K562 (cell line): Measurements from ENCODE around the gene C1orf105. TPM values are rescaled to one million over a fixed set of nuclear protein-coding genes. Genes with fewer than 3 reads are reported as not detected.

Experiments used
- ATAC-seq: fragments of 200-7000 bp; cut with Tn5 transposase; 3 replicates; pipeline ENCODE4 v1.9.1; 2020; ENCODE audit warnings: moderate library complexity
- BruUV-seq: library from RNA; stranded (reverse); fragments of 400-500 nt; replicated peaks from 2 replicates; lab custom pipeline; 2021; lab: Mats Ljungman, UMichigan
- CTCF ChIA-PET: fragments of 300-600 bp; formaldehyde crosslinking; extraction: SDS; loops from one replicate; lab custom pipeline; 2021; ENCODE audit warnings: low intra/inter-chr PET ratio; lab: Yijun Ruan, JAX
- POLR2A ChIA-PET: fragments of 300-600, 350-650 bp; sonication (Branson Sonifier 250); formaldehyde crosslinking; extraction: SDS; loops from one replicate; lab custom pipeline; 2021; ENCODE audit warnings: antibody characterized with exemption, inconsistent platforms; lab: Yijun Ruan, JAX
- DNase-seq, 4 experiments: peaks; one replicate each; pipeline versions ENCODE4 v3.0.0 to v3.0.0-alpha.2; 2011 to 2018; ENCODE audit warnings: low spot score in 3 of 4, mixed read lengths in 3 of 4; ENCODE audit errors: extremely low read depth in 1 of 4
- FAIRE-seq: peaks from 2 replicates; lab custom pipeline; 2011; peaks lifted over from hg19 to GRCh38; lab: Jason Lieb, UNC
- H2AFZ ChIP-seq: 2 replicates; pipeline ENCODE4 v1.6.0; 2011; ENCODE audit warnings: low read depth, low read length, control low read depth, inconsistent platforms
- H3K27ac ChIP-seq: fragments of 200-600 bp; 3 replicates; pipeline ENCODE4 v1.8.0; 2011; ENCODE audit warnings: low read depth, mild to moderate bottlenecking, control low read depth, inconsistent platforms, low read length, moderate library complexity, mixed read lengths; ENCODE audit errors: extremely low read depth
- H3K27me3 ChIP-seq, 2 experiments: fragments of 300-600 bp in 1 of 2; 2 replicates in 1 of 2; 3 replicates in 1 of 2; pipeline versions ENCODE4 v1.6.0 to v1.8.0; 2011; ENCODE audit warnings: inconsistent platforms in 2 of 2, low read length in 2 of 2, mild to moderate bottlenecking in 1 of 2, mixed read lengths in 1 of 2, moderate library complexity in 1 of 2; ENCODE audit not compliant: control insufficient read depth in 2 of 2, insufficient read depth in 2 of 2
- H3K36me3 ChIP-seq: fragments of 300-600 bp; 3 replicates; pipeline ENCODE4 v1.8.0; 2011; ENCODE audit warnings: mild to moderate bottlenecking, low read length, inconsistent platforms; ENCODE audit not compliant: control insufficient read depth, insufficient read depth
- H3K4me1 ChIP-seq, 2 experiments: fragments of 200-600 bp in 1 of 2; replicated peaks in 1 of 2; 2 replicates in 1 of 2; 3 replicates in 1 of 2; pipeline versions ENCODE4 v1.5.1 to v1.8.0; 2011; ENCODE audit warnings: inconsistent platforms in 2 of 2, low read length in 2 of 2, mild to moderate bottlenecking in 1 of 2, mixed read lengths in 1 of 2, moderate library complexity in 1 of 2; ENCODE audit not compliant: control insufficient read depth in 2 of 2, insufficient read depth in 2 of 2
- H3K4me2 ChIP-seq: 2 replicates; pipeline ENCODE4 v1.6.1; 2011; ENCODE audit warnings: low read length, control low read depth, inconsistent platforms, mixed read lengths; ENCODE audit not compliant: insufficient read depth
- H3K4me3 ChIP-seq: fragments of 200-600 bp; sonication (generic), shearing (Covaris generic); 2 replicates; pipeline ENCODE4 v1.5.1; 2016; ENCODE audit warnings: control low read depth, inconsistent platforms
- H3K79me2 ChIP-seq: fragments of 200-600 bp; 3 replicates; pipeline ENCODE4 v1.8.0; 2011; ENCODE audit warnings: low read length, inconsistent platforms; ENCODE audit not compliant: control insufficient read depth, insufficient read depth
- H3K9ac ChIP-seq, 2 experiments: 2 replicates each; pipeline versions ENCODE4 v1.6.0 to v1.6.1; 2011; ENCODE audit warnings: low read depth in 2 of 2, low read length in 2 of 2, control low read depth in 1 of 2, inconsistent platforms in 1 of 2, mild to moderate bottlenecking in 1 of 2, mixed read lengths in 1 of 2; ENCODE audit not compliant: insufficient read depth in 1 of 2
- H3K9me1 ChIP-seq: one replicate; pipeline ENCODE4 v1.6.0; 2011; ENCODE audit warnings: inconsistent platforms, mild to moderate bottlenecking, low read length, moderate library complexity; ENCODE audit not compliant: control insufficient read depth, insufficient read depth
- H3K9me3 ChIP-seq: replicated peaks from 2 replicates; pipeline ENCODE4 v1.5.1; 2011; ENCODE audit warnings: low read depth, low read length, inconsistent platforms; ENCODE audit not compliant: control insufficient read depth, insufficient read depth
- H4K20me1 ChIP-seq: replicated peaks from 2 replicates; pipeline ENCODE4 v1.6.1; 2011; ENCODE audit warnings: low read length, inconsistent platforms, mixed read lengths; ENCODE audit not compliant: control insufficient read depth, insufficient read depth
- BRCA1 ChIP-seq, 2 experiments: fragments of 450-650 bp in 1 of 2; sonication (generic) in 1 of 2; formaldehyde crosslinking in 1 of 2; IDR thresholded peaks; 2 replicates each; pipeline versions ENCODE4 v1.5.0 to v1.6.1; 2017 to 2020; ENCODE audit warnings: mild to moderate bottlenecking in 1 of 2, missing genetic modification reagents in 1 of 2
- WGBS: fragments of 100-300 bp; shearing (Covaris generic); methylation state at CpG from one replicate; pipeline ENCODE4 v1.1.6; 2016; ENCODE audit warnings: low coverage, mixed read lengths; ENCODE audit not compliant: insufficient coverage; ENCODE audit errors: missing lambda C conversion rate; 5-methylcytosine and 5-hydroxymethylcytosine counted together
- in situ Hi-C: fragments of 300-500 bp; cut with MboI; formaldehyde crosslinking; loops from 4 replicates; pipeline ENCODE4 v1.15.0; 2018; ENCODE audit warnings: inconsistent platforms, mixed read lengths
- intact Hi-C: fragments of 100-400 bp; cut with micrococcal nuclease; formaldehyde crosslinking; loops from 2 replicates; pipeline ENCODE4 v1.14.2; 2022
- polyA plus RNA-seq, 8 experiments: library from polyadenylated mRNA; depleted of rRNA in 4 of 8; stranded (reverse) in 5 of 8; unstranded in 3 of 8; fragments of >200 nt; fragmentation: Nextera tagmentation in 2 of 8; fragmentation: Illumina TruSeq in 1 of 8; extraction: Ambion mirVana in 2 of 8; extraction: Trizol in 1 of 8; gene quantifications; 2 replicates each; pipeline versions ENCODE4 v1.2.1 to v1.2.3, GENCODE V29; 2011 to 2014; ENCODE audit warnings: inconsistent platforms in 1 of 8, missing spikeins in 1 of 8
- total RNA-seq, 7 experiments: library from RNA; depleted of rRNA in 6 of 7; stranded (reverse); fragments of >200 nt in 6 of 7; fragmentation: Illumina TruSeq in 2 of 7; extraction: Trizol in 2 of 7; gene quantifications; 2 replicates each; pipeline versions ENCODE4 v1.2.1 to v1.2.3, GENCODE V29; 2011 to 2021; ENCODE audit warnings: low replicate concordance in 1 of 7
- TF ChIP-seq, protein P1 (sequence below): fragments of 450-650 bp; formaldehyde crosslinking; IDR thresholded peaks from 2 replicates; pipeline ENCODE4 v1.4.0; 2022; ENCODE audit warnings: missing genetic modification characterization
- TF ChIP-seq, protein P2 (sequence below): fragments of 450-650 bp; formaldehyde crosslinking; conservative IDR thresholded peaks from 2 replicates; pipeline ENCODE4 v1.4.0; 2022; ENCODE audit warnings: mild to moderate bottlenecking, missing genetic modification characterization

The C1orf105 gene
- total and polyA plus RNA-seq, 9 of the 15 experiments (the other 6 are each of a cell fraction or from before 2014, with no cell fraction given), result 0.08 TPM; not detected in 8

DNA sequence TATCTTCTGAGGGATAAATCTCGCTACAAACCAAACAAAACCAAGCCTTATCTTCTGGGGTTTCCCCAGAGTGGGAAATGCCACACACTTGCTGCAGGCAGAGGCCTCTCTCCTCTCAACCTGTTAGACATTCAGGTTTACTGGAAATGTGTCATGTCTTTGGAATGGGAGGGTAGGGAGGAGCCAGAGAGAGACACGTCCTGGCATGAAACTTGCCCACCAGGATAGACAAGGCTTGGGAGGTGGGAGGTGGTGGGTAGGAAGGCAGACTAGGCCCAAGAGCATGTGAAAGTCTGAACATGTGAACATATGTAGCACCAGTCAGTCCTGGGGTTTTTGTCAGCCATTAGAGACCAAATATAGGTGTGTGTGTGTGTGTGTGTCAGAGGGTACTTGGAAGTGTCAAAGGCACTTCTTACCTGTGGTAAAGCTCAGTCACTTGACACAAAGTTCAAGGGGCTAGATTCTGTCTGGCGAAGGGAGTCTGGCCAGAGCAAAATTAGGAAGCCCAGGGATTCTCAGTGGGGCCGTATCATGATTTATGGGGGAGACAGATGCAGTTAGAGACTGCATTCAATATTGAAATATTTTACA is 55.8 kb downstream of the C1orf105 start:
- ATAC-seq (no peak), FAIRE-seq (no peak), DNase-seq (no peak)
- POLR2A ChIA-PET, result interaction anchor here (0.9 kb wide), 1 partner anchor 11 kb away, joined by 3 read pairs; no protein-coding TSS in a partner anchor
- no peaks in the 10 kb centered on the region for H4K20me1 ChIP-seq
- in situ Hi-C loops, result no loop called here
- WGBS, result 35% methylated on average over 4 of the region's 4 CpGs
- H3K27me3 ChIP-seq, result no peaks in the 10 kb centered on the region
- H3K9me1 ChIP-seq, result no peaks in the 10 kb centered on the region
- no peak overlapping the region for H3K27ac ChIP-seq
- H3K4me2 ChIP-seq, result no peak overlapping the region
- no peak overlapping the region for H3K9ac ChIP-seq
- peak overlapping the region; percentile 6; the same call in 1 of the 2 replicates for H2AFZ ChIP-seq
- no peak overlapping the region for H3K4me3 ChIP-seq
- TF ChIP-seq, protein P1, sequence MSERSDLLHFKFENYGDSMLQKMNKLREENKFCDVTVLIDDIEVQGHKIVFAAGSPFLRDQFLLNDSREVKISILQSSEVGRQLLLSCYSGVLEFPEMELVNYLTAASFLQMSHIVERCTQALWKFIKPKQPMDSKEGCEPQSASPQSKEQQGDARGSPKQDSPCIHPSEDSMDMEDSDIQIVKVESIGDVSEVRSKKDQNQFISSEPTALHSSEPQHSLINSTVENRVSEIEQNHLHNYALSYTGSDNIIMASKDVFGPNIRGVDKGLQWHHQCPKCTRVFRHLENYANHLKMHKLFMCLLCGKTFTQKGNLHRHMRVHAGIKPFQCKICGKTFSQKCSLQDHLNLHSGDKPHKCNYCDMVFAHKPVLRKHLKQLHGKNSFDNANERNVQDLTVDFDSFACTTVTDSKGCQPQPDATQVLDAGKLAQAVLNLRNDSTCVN (CRISPR knock-in tag), result 0 out of 2 replicates have a peak, but pooled peaks have one; percentile 35
- no peak for TF ChIP-seq BRCA1 (IDR thresholded peaks at IDR 0.05)
- no peak for TF ChIP-seq BRCA1 (CRISPR knock-in tag; IDR thresholded peaks at IDR 0.05)
- TF ChIP-seq, protein P2, sequence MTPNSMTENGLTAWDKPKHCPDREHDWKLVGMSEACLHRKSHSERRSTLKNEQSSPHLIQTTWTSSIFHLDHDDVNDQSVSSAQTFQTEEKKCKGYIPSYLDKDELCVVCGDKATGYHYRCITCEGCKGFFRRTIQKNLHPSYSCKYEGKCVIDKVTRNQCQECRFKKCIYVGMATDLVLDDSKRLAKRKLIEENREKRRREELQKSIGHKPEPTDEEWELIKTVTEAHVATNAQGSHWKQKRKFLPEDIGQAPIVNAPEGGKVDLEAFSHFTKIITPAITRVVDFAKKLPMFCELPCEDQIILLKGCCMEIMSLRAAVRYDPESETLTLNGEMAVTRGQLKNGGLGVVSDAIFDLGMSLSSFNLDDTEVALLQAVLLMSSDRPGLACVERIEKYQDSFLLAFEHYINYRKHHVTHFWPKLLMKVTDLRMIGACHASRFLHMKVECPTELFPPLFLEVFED (CRISPR knock-in tag), result 0 out of 2 replicates have a peak, but pooled peaks have one; percentile 21
- TF ChIP-seq, all 486 proteins: peak for 2
- Histone ChIP-seq H3K4me1 (peaks cover 6 to 10% of the 10 kb centered on the region in 2 experiments; a peak in 3 of 5 replicates), H3K9me3 (no peaks in the 10 kb centered on the region), H3K79me2 (no peaks in the 10 kb centered on the region), H3K36me3 (no peaks in the 10 kb centered on the region)
- intact Hi-C loops, result no loop called here
- CTCF ChIA-PET, result no interaction called here
- BruUV-seq, result no TSS peak
